SK-N-MC (cell line): Measurements from ENCODE around the gene FAP.

Experiments
- DNase-seq: peaks from one replicate; pipeline ENCODE4 v3.0.0-alpha.2; 2011; ENCODE audit warnings: low read depth, low spot score
- H3K27ac ChIP-seq: fragments of 200-600 bp; sonication (generic); 2 replicates; pipeline ENCODE4 v1.5.1; 2016; ENCODE audit warnings: mixed run types
- H3K36me3 ChIP-seq: fragments of 200-600 bp; sonication (generic); 2 replicates; pipeline ENCODE4 v1.6.1; 2017; ENCODE audit warnings: antibody characterized with exemption, low read length, mixed read lengths; ENCODE audit not compliant: insufficient read depth
- H3K4me3 ChIP-seq: fragments of 200-600 bp; sonication (generic); 2 replicates; pipeline ENCODE4 v1.5.1; 2016
- H3K9ac ChIP-seq: fragments of 200-600 bp; sonication (generic); 2 replicates; pipeline ENCODE4 v1.8.0; 2017; ENCODE audit warnings: mixed run types, mixed read lengths; ENCODE audit not compliant: insufficient read length
- H3K9me3 ChIP-seq: fragments of 200-600 bp; sonication (generic); 2 replicates; pipeline ENCODE4 v1.6.1; 2017; ENCODE audit warnings: low read depth, mild to moderate bottlenecking, antibody characterized with exemption, low read length, moderate library complexity, mixed read lengths
- EZH2 ChIP-seq: fragments of 200-600 bp; sonication (generic); IDR thresholded peaks from one replicate; pipeline ENCODE4 v1.6.1; 2017; ENCODE audit warnings: antibody characterized with exemption
- FOXP2 ChIP-seq: optimal IDR thresholded peaks from 2 replicates; pipeline ENCODE3; 2011; ENCODE audit warnings: mild to moderate bottlenecking, moderate library complexity; ENCODE audit not compliant: insufficient read depth; ENCODE audit errors: extremely low read length, control extremely low read depth
- POLR2AphosphoS5 ChIP-seq: IDR thresholded peaks from 2 replicates; pipeline ENCODE4 v1.6.1; 2012; ENCODE audit warnings: mild to moderate bottlenecking, low read depth, low read length, borderline replicate concordance

The FAP gene

GRCh38 chr2:162261032-162261945, 18.0 kb upstream of the FAP start:
- Histone ChIP-seq H3K4me3 (no peak overlapping the region), H3K27ac (peak overlapping the region; percentile 19; the same call in 1 of the 2 replicates), H3K36me3 (no peaks in the 10 kb centered on the region), H3K9ac (no peak overlapping the region), H3K9me3 (no peaks in the 10 kb centered on the region)
- DNase-seq = no peak
- 0 out of 2 replicates have a peak, but pooled peaks have one; percentile 47 for TF ChIP-seq POLR2AphosphoS5
- TF ChIP-seq EZH2 = no peak

GRCh38 chr2:162258686-162259085, 15.4 kb upstream of the FAP start:
- Histone ChIP-seq H3K9ac (no peak overlapping the region), H3K27ac (no peak overlapping the region), H3K4me3 (no peak overlapping the region), H3K9me3 (no peaks in the 10 kb centered on the region; the same call in 1 of the 2 replicates), H3K36me3 (no peaks in the 10 kb centered on the region)
- no peak for DNase-seq
- no peak for TF ChIP-seq FOXP2
- no peak for TF ChIP-seq EZH2
- TF ChIP-seq POLR2AphosphoS5 = no peak

GRCh38 chr2:162258169-162258568, 14.9 kb upstream of the FAP start:
- Histone ChIP-seq H3K27ac (no peak overlapping the region), H3K9ac (no peak overlapping the region), H3K4me3 (no peak overlapping the region), H3K9me3 (no peaks in the 10 kb centered on the region; the same call in 1 of the 2 replicates), H3K36me3 (no peaks in the 10 kb centered on the region)
- TF ChIP-seq FOXP2 = no peak
- TF ChIP-seq POLR2AphosphoS5 = no peak
- no peak for TF ChIP-seq EZH2
- DNase-seq = no peak

GRCh38 chr2:162257425-162257824, 14.2 kb upstream of the FAP start:
- H3K36me3 ChIP-seq = no peaks in the 10 kb centered on the region
- no peak overlapping the region for H3K4me3 ChIP-seq
- H3K27ac ChIP-seq = no peak overlapping the region
- no peak for DNase-seq
- no peak overlapping the region for H3K9ac ChIP-seq
- TF ChIP-seq EZH2 = no peak
- TF ChIP-seq POLR2AphosphoS5 = no peak
- no peak for TF ChIP-seq FOXP2
- no peaks in the 10 kb centered on the region; the same call in 1 of the 2 replicates for H3K9me3 ChIP-seq

- TF ChIP-seq POLR2AphosphoS5 (no peak), EZH2 (no peak), FOXP2 (no peak)
- no peaks in the 10 kb centered on the region; the same call in 1 of the 2 replicates for H3K9me3 ChIP-seq
- H3K36me3 ChIP-seq = no peaks in the 10 kb centered on the region
- no peak overlapping the region for H3K27ac ChIP-seq
- no peak for DNase-seq
- no peak overlapping the region for H3K4me3 ChIP-seq
- H3K9ac ChIP-seq = no peak overlapping the region
Observed at GRCh38 chr2:162256591-162256991, 13.3 kb upstream of the FAP start.

GRCh38 chr2:162254236-162254871, 11.1 kb upstream of the FAP start:
- DNase-seq = no peak
- Histone ChIP-seq H3K9ac (no peak overlapping the region), H3K27ac (no peak overlapping the region), H3K4me3 (no peak overlapping the region), H3K36me3 (no peaks in the 10 kb centered on the region), H3K9me3 (no peaks in the 10 kb centered on the region; the same call in 1 of the 2 replicates)
- TF ChIP-seq FOXP2 = no peak
- TF ChIP-seq EZH2 = no peak
- TF ChIP-seq POLR2AphosphoS5 = no peak

- no peak for TF ChIP-seq FOXP2
- no peak for TF ChIP-seq POLR2AphosphoS5
- TF ChIP-seq EZH2 = no peak
- Histone ChIP-seq H3K4me3 (no peak overlapping the region), H3K36me3 (no peaks in the 10 kb centered on the region), H3K27ac (no peak overlapping the region), H3K9ac (no peak overlapping the region), H3K9me3 (no peaks in the 10 kb centered on the region; the same call in 1 of the 2 replicates)
- DNase-seq = no peak
Observed at GRCh38 chr2:162253435-162253834, 10.2 kb upstream of the FAP start.

GRCh38 chr2:162252153-162252552, 8.9 kb upstream of the FAP start:
- H3K27ac ChIP-seq = no peak overlapping the region
- DNase-seq = no peak
- no peak overlapping the region for H3K9ac ChIP-seq
- H3K36me3 ChIP-seq = no peaks in the 10 kb centered on the region
- TF ChIP-seq POLR2AphosphoS5 = no peak
- no peak for TF ChIP-seq FOXP2
- TF ChIP-seq EZH2 = no peak
- H3K9me3 ChIP-seq = no peaks in the 10 kb centered on the region; the same call in 1 of the 2 replicates
- no peak overlapping the region for H3K4me3 ChIP-seq
